CD4-positive, alpha-beta T cell (primary cell): ENCODE data around the gene SYPL2. TPM values are rescaled to one million over a fixed set of nuclear protein-coding genes. Genes with fewer than 3 reads are reported as not detected.

Experiments used
- ATAC-seq: fragments of 200-7000 bp; cut with Tn5 transposase; one replicate; pipeline ENCODE4 v1.10.0; 2022; ENCODE audit warnings: mild to moderate bottlenecking; ENCODE audit not compliant: poor library complexity
- CTCF ChIA-PET: fragments of 350-600 bp; sonication (Branson Sonifier 250); formaldehyde crosslinking; loops from one replicate; lab custom pipeline; 2021; ENCODE audit warnings: antibody characterized with exemption, inconsistent platforms; lab: Charles Lee
- POLR2A ChIA-PET: fragments of 350-600 bp; sonication (Branson Sonifier 250); formaldehyde crosslinking; loops from one replicate; lab custom pipeline; 2021; ENCODE audit warnings: antibody characterized with exemption, inconsistent platforms; lab: Charles Lee
- DNase-seq, 14 experiments: peaks; one replicate each; pipeline ENCODE4 v3.0.0-alpha.2; 2013 to 2020; ENCODE audit warnings: mixed read lengths in 2 of 14
- H3K27ac ChIP-seq, 2 donors: one replicate each; pipeline versions ENCODE4 v1.5.1 to v1.7.0; 2013; ENCODE audit warnings: low read length in 2 of 2, low read depth in 1 of 2, mild to moderate bottlenecking in 1 of 2
- H3K27me3 ChIP-seq, 2 experiments: 1 replicate in 1 of 2; 2 replicates in 1 of 2; pipeline versions ENCODE4 v1.6.1 to v1.7.0; 2013; ENCODE audit warnings: low read length in 2 of 2, control low read depth in 1 of 2, mild to moderate bottlenecking in 1 of 2, moderate library complexity in 1 of 2; ENCODE audit not compliant: insufficient read depth in 2 of 2, control insufficient read depth in 1 of 2
- H3K36me3 ChIP-seq: one replicate; pipeline ENCODE4 v1.6.1; 2013; ENCODE audit warnings: low read length, control low read depth; ENCODE audit not compliant: insufficient read depth
- H3K4me1 ChIP-seq: one replicate; pipeline ENCODE4 v1.6.1; 2013; ENCODE audit warnings: low read length, control low read depth; ENCODE audit not compliant: insufficient read depth
- H3K4me3 ChIP-seq: one replicate; pipeline ENCODE4 v1.5.1; 2013; ENCODE audit warnings: mild to moderate bottlenecking, low read length, moderate library complexity
- H3K9me3 ChIP-seq, 2 experiments: 1 replicate in 1 of 2; 2 replicates in 1 of 2; pipeline versions ENCODE4 v1.6.1 to v1.7.0; 2013; ENCODE audit warnings: low read length in 2 of 2, mild to moderate bottlenecking in 2 of 2, control low read depth in 1 of 2, moderate library complexity in 1 of 2; ENCODE audit not compliant: control insufficient read depth in 1 of 2, insufficient read depth in 1 of 2
- H3K27ac Mint-ChIP-seq: one replicate; pipeline ENCODE4 v1.8.0; 2020; ENCODE audit warnings: mixed read lengths
- H3K27me3 Mint-ChIP-seq: one replicate; pipeline ENCODE4 v1.8.0; 2021; ENCODE audit warnings: mixed read lengths
- H3K36me3 Mint-ChIP-seq: one replicate; pipeline ENCODE4 v1.8.0; 2021; ENCODE audit warnings: low read depth, mixed read lengths
- H3K4me1 Mint-ChIP-seq: one replicate; pipeline ENCODE4 v1.8.0; 2021; ENCODE audit warnings: low read depth, mixed read lengths
- H3K4me3 Mint-ChIP-seq: one replicate; pipeline ENCODE4 v1.8.0; 2020; ENCODE audit warnings: mild to moderate bottlenecking, mixed read lengths
- H3K9me3 Mint-ChIP-seq: one replicate; pipeline ENCODE4 v1.8.0; 2020; ENCODE audit warnings: mixed read lengths
- intact Hi-C, 2 experiments: fragments of 100-400 bp; cut with DNase I in 1 of 2; cut with micrococcal nuclease in 1 of 2; formaldehyde crosslinking; loops; one replicate each; pipeline versions ENCODE4 v1.15.1 to v1.9.0; 2023 to 2025; cut with DNase I, micrococcal nuclease
- total RNA-seq, 174 experiments: library from RNA in 2 of 174; stranded (reverse) in 2 of 174; gene quantifications; one replicate each; pipeline ENCODE4 v1.2.3 and lab custom pipeline; 2021 to 2026
- TF ChIP-seq, protein P1 (sequence below): fragments of 200-600 bp; IDR thresholded peaks from one replicate; pipeline ENCODE4 v1.8.0; 2022; ENCODE audit warnings: antibody characterized with exemption, mild to moderate bottlenecking

The SYPL2 gene
- total RNA-seq, 2 experiments from 2014 or later = not detected

DNA sequence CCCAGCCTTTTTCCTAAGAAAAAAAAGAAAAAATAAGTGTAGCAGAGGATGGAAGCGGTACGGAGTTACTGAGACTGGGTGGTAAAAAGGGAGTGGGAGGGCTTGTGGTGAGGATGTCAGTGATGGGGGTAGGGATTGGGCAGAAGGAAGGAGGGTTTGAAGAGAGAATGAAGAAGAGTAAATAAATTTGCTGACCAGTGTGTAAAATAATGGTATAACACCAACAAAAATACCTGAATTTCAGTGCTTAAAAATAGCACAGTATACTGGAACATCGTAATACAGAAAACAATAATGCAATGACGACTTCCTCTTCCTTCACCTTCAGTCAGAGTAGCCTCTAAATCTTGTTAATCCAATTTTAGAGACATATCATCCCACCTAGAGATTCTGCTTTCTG lies 18.8 kb upstream of the SYPL2 start:
- TF ChIP-seq, protein P1, sequence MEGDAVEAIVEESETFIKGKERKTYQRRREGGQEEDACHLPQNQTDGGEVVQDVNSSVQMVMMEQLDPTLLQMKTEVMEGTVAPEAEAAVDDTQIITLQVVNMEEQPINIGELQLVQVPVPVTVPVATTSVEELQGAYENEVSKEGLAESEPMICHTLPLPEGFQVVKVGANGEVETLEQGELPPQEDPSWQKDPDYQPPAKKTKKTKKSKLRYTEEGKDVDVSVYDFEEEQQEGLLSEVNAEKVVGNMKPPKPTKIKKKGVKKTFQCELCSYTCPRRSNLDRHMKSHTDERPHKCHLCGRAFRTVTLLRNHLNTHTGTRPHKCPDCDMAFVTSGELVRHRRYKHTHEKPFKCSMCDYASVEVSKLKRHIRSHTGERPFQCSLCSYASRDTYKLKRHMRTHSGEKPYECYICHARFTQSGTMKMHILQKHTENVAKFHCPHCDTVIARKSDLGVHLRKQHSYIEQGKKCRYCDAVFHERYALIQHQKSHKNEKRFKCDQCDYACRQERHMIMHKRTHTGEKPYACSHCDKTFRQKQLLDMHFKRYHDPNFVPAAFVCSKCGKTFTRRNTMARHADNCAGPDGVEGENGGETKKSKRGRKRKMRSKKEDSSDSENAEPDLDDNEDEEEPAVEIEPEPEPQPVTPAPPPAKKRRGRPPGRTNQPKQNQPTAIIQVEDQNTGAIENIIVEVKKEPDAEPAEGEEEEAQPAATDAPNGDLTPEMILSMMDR = no peak
- H3K36me3 Mint-ChIP-seq = no peaks in the 10 kb centered on the region
- peaks cover 0 to under 1% of the 10 kb centered on the region in 2 experiments for H3K9me3 ChIP-seq
- no peaks in the 10 kb centered on the region for H3K36me3 ChIP-seq
- POLR2A ChIA-PET = no interaction called here
- H3K27ac ChIP-seq = no peak overlapping the region
- H3K4me3 Mint-ChIP-seq = no peak overlapping the region
- peaks cover 22 to 24% of the 10 kb centered on the region in 2 experiments for H3K27me3 ChIP-seq
- no peak overlapping the region for H3K4me3 ChIP-seq
- H3K27me3 Mint-ChIP-seq = peaks cover 46% of the 10 kb centered on the region
- H3K4me1 ChIP-seq = no peaks in the 10 kb centered on the region
- ATAC-seq = no peak
- CTCF ChIA-PET = no interaction called here
- intact Hi-C loops = no loop called here
- H3K4me1 Mint-ChIP-seq = no peaks in the 10 kb centered on the region
- H3K27ac Mint-ChIP-seq = no peak overlapping the region
- peaks cover 3% of the 10 kb centered on the region for H3K9me3 Mint-ChIP-seq
- no peak for DNase-seq

- DNase-seq = no peak
- no peak for ATAC-seq
- POLR2A ChIA-PET = no interaction called here
- Histone ChIP-seq H3K27me3 (peaks cover 6 to 10% of the 10 kb centered on the region in 2 experiments), H3K4me1 (no peaks in the 10 kb centered on the region), H3K27ac (no peak overlapping the region), H3K4me3 (no peak overlapping the region), H3K9me3 (peaks cover 9 to 11% of the 10 kb centered on the region in 2 experiments), H3K36me3 (no peaks in the 10 kb centered on the region)
- Mint-ChIP-seq H3K27ac (no peak overlapping the region), H3K9me3 (peaks cover 14% of the 10 kb centered on the region), H3K4me3 (no peak overlapping the region), H3K36me3 (peaks cover 3% of the 10 kb centered on the region), H3K27me3 (peaks cover 62% of the 10 kb centered on the region), H3K4me1 (no peaks in the 10 kb centered on the region)
- intact Hi-C loops = no loop called here
- TF ChIP-seq, protein P1 = no peak
- CTCF ChIA-PET = no interaction called here
Measured at GRCh38 chr1:109454497-109455133, 11.7 kb upstream of the SYPL2 start.

- H3K27ac Mint-ChIP-seq = no peak overlapping the region
- Histone ChIP-seq H3K36me3 (no peaks in the 10 kb centered on the region), H3K4me1 (no peaks in the 10 kb centered on the region), H3K9me3 (peaks cover 6 to 11% of the 10 kb centered on the region in 2 experiments), H3K4me3 (no peak overlapping the region), H3K27me3 (peaks cover 9 to 12% of the 10 kb centered on the region in 2 experiments), H3K27ac (no peak overlapping the region)
- intact Hi-C loops = no loop called here
- ATAC-seq (no peak), DNase-seq (no peak)
- H3K9me3 Mint-ChIP-seq = peaks cover 11% of the 10 kb centered on the region
- CTCF ChIA-PET = interaction anchor here (1.2 kb wide), 1 partner anchor 75 kb away, joined by 3 read pairs; no protein-coding TSS in a partner anchor
- peaks cover 62% of the 10 kb centered on the region for H3K27me3 Mint-ChIP-seq
- peaks cover 3% of the 10 kb centered on the region for H3K36me3 Mint-ChIP-seq
- POLR2A ChIA-PET = no interaction called here
- no peaks in the 10 kb centered on the region for H3K4me1 Mint-ChIP-seq
- no peak overlapping the region for H3K4me3 Mint-ChIP-seq
- TF ChIP-seq, protein P1 = no peak
Measured at GRCh38 chr1:109457819-109458218, 8.5 kb upstream of the SYPL2 start.
